OCI-LY1 (cell line): ENCODE results near the gene CD33.

Source experiments
- EZH2 ChIP-seq: fragments of 200-600 bp; sonication (generic), shearing (Covaris generic); IDR thresholded peaks from 2 replicates; pipeline ENCODE4 v1.8.0; 2017; ENCODE audit warnings: borderline replicate concordance, mixed run types, mild to moderate bottlenecking, antibody characterized with exemption, low read length, moderate library complexity, mixed read lengths
- TF ChIP-seq, protein P1 (sequence below): fragments of 200-600 bp; sonication (generic), shearing (Covaris generic); IDR thresholded peaks from 2 replicates; pipeline ENCODE4 v1.5.1; 2017; ENCODE audit warnings: mild to moderate bottlenecking, antibody characterized with exemption, low read length, moderate library complexity, mixed read lengths

GRCh38 chr19:51196181-51196580 lies 28.7 kb upstream of the CD33 start:
- TF ChIP-seq, protein P1, sequence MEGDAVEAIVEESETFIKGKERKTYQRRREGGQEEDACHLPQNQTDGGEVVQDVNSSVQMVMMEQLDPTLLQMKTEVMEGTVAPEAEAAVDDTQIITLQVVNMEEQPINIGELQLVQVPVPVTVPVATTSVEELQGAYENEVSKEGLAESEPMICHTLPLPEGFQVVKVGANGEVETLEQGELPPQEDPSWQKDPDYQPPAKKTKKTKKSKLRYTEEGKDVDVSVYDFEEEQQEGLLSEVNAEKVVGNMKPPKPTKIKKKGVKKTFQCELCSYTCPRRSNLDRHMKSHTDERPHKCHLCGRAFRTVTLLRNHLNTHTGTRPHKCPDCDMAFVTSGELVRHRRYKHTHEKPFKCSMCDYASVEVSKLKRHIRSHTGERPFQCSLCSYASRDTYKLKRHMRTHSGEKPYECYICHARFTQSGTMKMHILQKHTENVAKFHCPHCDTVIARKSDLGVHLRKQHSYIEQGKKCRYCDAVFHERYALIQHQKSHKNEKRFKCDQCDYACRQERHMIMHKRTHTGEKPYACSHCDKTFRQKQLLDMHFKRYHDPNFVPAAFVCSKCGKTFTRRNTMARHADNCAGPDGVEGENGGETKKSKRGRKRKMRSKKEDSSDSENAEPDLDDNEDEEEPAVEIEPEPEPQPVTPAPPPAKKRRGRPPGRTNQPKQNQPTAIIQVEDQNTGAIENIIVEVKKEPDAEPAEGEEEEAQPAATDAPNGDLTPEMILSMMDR = no peak
- no peak for TF ChIP-seq EZH2
